ENCODE data around the gene MST1. TPM values are rescaled to one million over a fixed set of nuclear protein-coding genes. Genes with fewer than 3 reads are reported as not detected.

Gene MST1
- total RNA-seq, 4 donors from 2014 or later = 0.89 to 7.3 (median 4.4) TPM

- H3K27ac ChIP-seq = no peak overlapping the region
- ATAC-seq = no peak
- no peaks in the 10 kb centered on the region for H3K27me3 ChIP-seq
- no peaks in the 10 kb centered on the region for H3K4me1 ChIP-seq
- WGBS, 2 donors (ENCODE audit: low coverage in 1 of 2) = 20 to 60% methylated on average over 1 of the region's 7 CpGs
- H3K36me3 ChIP-seq = peaks cover 0 to 73% of the 10 kb centered on the region in 2 donors
- H3K9me3 ChIP-seq = no peaks in the 10 kb centered on the region
- TF ChIP-seq EP300 (IDR thresholded peaks at IDR 0.05) (no peak), POLR2A (IDR thresholded peaks at IDR 0.05) (no peak), POLR2AphosphoS5 (IDR thresholded peaks at IDR 0.05) (no peak)
- TF ChIP-seq, protein P1, sequence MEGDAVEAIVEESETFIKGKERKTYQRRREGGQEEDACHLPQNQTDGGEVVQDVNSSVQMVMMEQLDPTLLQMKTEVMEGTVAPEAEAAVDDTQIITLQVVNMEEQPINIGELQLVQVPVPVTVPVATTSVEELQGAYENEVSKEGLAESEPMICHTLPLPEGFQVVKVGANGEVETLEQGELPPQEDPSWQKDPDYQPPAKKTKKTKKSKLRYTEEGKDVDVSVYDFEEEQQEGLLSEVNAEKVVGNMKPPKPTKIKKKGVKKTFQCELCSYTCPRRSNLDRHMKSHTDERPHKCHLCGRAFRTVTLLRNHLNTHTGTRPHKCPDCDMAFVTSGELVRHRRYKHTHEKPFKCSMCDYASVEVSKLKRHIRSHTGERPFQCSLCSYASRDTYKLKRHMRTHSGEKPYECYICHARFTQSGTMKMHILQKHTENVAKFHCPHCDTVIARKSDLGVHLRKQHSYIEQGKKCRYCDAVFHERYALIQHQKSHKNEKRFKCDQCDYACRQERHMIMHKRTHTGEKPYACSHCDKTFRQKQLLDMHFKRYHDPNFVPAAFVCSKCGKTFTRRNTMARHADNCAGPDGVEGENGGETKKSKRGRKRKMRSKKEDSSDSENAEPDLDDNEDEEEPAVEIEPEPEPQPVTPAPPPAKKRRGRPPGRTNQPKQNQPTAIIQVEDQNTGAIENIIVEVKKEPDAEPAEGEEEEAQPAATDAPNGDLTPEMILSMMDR (IDR thresholded peaks at IDR 0.05) = no peak
- H3K4me3 ChIP-seq = no peak overlapping the region
These were observed 23.5 kb upstream of the MST1 start for GRCh38 chr3:49712631-49713317.

DNA sequence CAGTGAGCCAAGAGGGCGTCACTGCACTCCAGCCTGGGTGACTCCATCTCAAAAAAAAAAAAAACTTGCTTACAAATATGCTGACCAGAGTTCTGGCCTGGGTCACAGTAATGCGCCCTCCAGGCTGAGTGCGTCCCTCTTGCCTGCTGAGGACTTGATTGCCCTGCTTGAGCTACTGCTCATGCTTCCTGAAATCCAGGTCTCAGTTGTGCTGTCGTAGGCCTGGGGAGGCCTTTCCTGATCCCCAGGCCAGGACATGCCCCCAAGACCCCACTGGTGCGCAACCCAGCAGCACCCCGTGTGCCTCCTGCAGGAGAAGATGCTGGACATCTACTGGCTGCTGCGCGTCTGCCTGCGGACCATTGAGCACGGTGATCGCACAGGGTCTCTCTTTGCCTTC, 22.9 kb upstream of the MST1 start:
- Histone ChIP-seq H3K4me3 (no peak overlapping the region), H3K9me3 (no peaks in the 10 kb centered on the region), H3K27me3 (no peaks in the 10 kb centered on the region), H3K27ac (no peak overlapping the region), H3K36me3 (peaks cover 0 to 79% of the 10 kb centered on the region in 2 donors), H3K4me1 (no peaks in the 10 kb centered on the region)
- 87 to 90% methylated on average over 5 to 7 of the region's 11 CpGs for WGBS, 2 donors (ENCODE audit: low coverage in 1 of 2)
- TF ChIP-seq POLR2AphosphoS5 (IDR thresholded peaks at IDR 0.05) (no peak), POLR2A (IDR thresholded peaks at IDR 0.05) (no peak), EP300 (IDR thresholded peaks at IDR 0.05) (no peak)
- TF ChIP-seq, protein P1 (IDR thresholded peaks at IDR 0.05) = no peak
- ATAC-seq = no peak

DNA sequence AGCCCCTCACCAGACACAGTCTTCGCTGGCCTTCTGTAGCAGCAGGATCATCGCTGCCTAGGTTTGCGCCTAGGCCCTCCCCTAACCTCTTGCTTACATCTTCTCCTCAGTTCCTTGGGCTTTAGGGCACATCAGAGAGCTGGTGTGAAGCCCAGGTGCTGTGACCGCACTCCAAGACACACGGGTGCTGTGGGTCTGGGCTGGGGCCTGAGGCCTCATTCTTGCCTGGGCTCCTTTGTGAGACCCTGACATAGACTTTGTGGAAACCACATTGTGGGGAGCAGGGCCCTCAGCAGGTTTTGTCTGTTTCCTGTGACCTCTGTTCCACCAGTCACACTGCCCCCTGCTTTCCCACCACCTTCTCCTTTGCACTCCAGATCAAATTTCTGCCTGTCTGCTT, 22.2 kb upstream of the MST1 start:
- no peaks in the 10 kb centered on the region for H3K27me3 ChIP-seq
- H3K36me3 ChIP-seq = peaks cover 0 to 81% of the 10 kb centered on the region in 2 donors
- ATAC-seq = no peak
- no peak overlapping the region for H3K4me3 ChIP-seq
- no peak overlapping the region for H3K27ac ChIP-seq
- H3K4me1 ChIP-seq = no peaks in the 10 kb centered on the region
- H3K9me3 ChIP-seq = no peaks in the 10 kb centered on the region
- no peak for TF ChIP-seq POLR2A (IDR thresholded peaks at IDR 0.05)
- no peak for TF ChIP-seq POLR2AphosphoS5 (IDR thresholded peaks at IDR 0.05)
- TF ChIP-seq EP300 (IDR thresholded peaks at IDR 0.05) = no peak
- TF ChIP-seq, protein P1 (IDR thresholded peaks at IDR 0.05) = no peak
- 100% methylated on average over 2 of the region's 5 CpGs; no CpG with 5 or more reads in 1 of the 2 donors for WGBS, 2 donors (ENCODE audit: low coverage in 1 of 2)

DNA sequence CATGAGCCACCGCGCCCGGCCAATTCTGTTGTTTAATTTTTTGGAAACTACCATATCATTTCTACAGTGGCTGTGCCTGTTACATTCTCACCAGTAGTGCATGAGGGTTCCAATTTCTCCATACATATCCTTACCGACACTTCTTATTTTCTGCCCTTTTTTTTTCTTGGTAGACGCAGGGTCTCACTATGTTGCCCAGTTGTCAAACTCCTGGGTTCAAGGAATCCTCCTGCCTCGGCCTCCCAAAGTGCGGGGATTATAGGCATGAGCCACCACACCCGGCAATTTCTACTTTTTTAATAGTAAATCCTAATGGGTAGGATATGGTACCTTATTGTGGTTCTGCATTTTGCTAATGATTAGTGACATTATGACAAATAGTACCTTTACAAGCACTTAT, 20.6 kb upstream of the MST1 start:
- ATAC-seq = no peak
- no peaks in the 10 kb centered on the region for H3K9me3 ChIP-seq
- WGBS, 2 donors (ENCODE audit: low coverage in 1 of 2) = 94 to 98% methylated on average over 7 to 8 of the region's 8 CpGs
- no peaks in the 10 kb centered on the region for H3K27me3 ChIP-seq
- peaks cover 0 to 81% of the 10 kb centered on the region in 2 donors for H3K36me3 ChIP-seq
- H3K27ac ChIP-seq = no peak overlapping the region
- TF ChIP-seq EP300 (IDR thresholded peaks at IDR 0.05) = no peak
- no peak for TF ChIP-seq POLR2A (IDR thresholded peaks at IDR 0.05)
- TF ChIP-seq, protein P1 (IDR thresholded peaks at IDR 0.05) = no peak
- TF ChIP-seq POLR2AphosphoS5 (IDR thresholded peaks at IDR 0.05) = no peak
- no peaks in the 10 kb centered on the region for H3K4me1 ChIP-seq
- H3K4me3 ChIP-seq = no peak overlapping the region

DNA sequence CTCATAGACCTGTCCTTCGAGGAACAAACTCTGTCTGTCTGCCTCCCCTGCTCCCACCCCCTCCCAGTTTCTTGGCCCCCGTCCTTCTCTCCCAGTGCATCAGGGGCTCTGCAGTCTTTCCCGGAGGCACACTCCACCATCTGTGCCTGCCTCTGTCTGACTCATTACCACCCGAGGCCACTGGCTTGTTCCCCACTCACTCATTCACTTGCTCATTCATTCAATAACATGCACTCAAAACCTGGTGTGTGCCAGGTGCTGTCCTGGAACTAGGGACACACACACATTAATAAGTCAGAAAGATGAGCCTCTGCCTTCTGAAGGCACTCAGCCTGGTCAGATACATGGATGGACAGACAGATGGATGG, 17.8 kb upstream of the MST1 start:
- WGBS, 2 donors (ENCODE audit: low coverage in 1 of 2) = 59% methylated on average over 4 of the region's 4 CpGs; no CpG with 5 or more reads in 1 of the 2 donors
- Histone ChIP-seq H3K4me1 (peaks cover 0 to 6% (median 0%) of the 10 kb centered on the region in 3 donors), H3K36me3 (peaks cover 0 to 81% of the 10 kb centered on the region in 2 donors), H3K27me3 (no peaks in the 10 kb centered on the region), H3K27ac (no peak overlapping the region), H3K4me3 (no peak overlapping the region), H3K9me3 (no peaks in the 10 kb centered on the region)
- no peak for ATAC-seq
- TF ChIP-seq POLR2A (IDR thresholded peaks at IDR 0.05) (no peak), EP300 (IDR thresholded peaks at IDR 0.05) (no peak), POLR2AphosphoS5 (IDR thresholded peaks at IDR 0.05) (no peak)
- TF ChIP-seq, protein P1 (IDR thresholded peaks at IDR 0.05) = no peak
